Stomach (tissue), 9 donors: ENCODE results near the gene C13orf42. TPM values are rescaled to one million over a fixed set of nuclear protein-coding genes. Genes with fewer than 3 reads are reported as not detected.

ENCODE experiments used
- DNase-seq, 2 donors: peaks; one replicate each; pipeline versions ENCODE4 v3.0.0 to v3.0.0-alpha.2; 2013 to 2019
- H3K27ac ChIP-seq, 5 donors: fragments of 200-600 bp in 4 of 5; sonication (generic) in 4 of 5; one replicate each; pipeline ENCODE4 v1.5.1; 2013 to 2019; ENCODE audit warnings: mild to moderate bottlenecking in 1 of 5, moderate library complexity in 1 of 5
- H3K27me3 ChIP-seq, 3 donors: fragments of 200-600 bp; sonication (generic); one replicate each; pipeline ENCODE4 v1.5.1; 2017 to 2019; ENCODE audit warnings: mixed run types in 1 of 3
- H3K36me3 ChIP-seq, 4 donors: fragments of 200-600 bp; sonication (generic); 1 replicate in 3 of 4; 2 replicates in 1 of 4; pipeline ENCODE4 v1.5.1; 2016 to 2019
- H3K4me1 ChIP-seq, 4 donors: fragments of 200-600 bp; sonication (generic); one replicate each; pipeline ENCODE4 v1.5.1; 2016 to 2019
- H3K4me3 ChIP-seq, 4 donors: fragments of 200-600 bp; sonication (generic) in 3 of 4; one replicate each; pipeline ENCODE4 v1.5.1; 2016 to 2019; ENCODE audit warnings: mild to moderate bottlenecking in 1 of 4
- H3K9me3 ChIP-seq, 4 donors: fragments of 200-600 bp; sonication (generic); one replicate each; pipeline ENCODE4 v1.5.1; 2016 to 2019
- CTCF ChIP-seq, 7 experiments: fragments of 450-650 bp in 4 of 7; fragments of 200-600 bp in 3 of 7; sonication (generic) in 3 of 7; IDR thresholded peaks; one replicate each; pipeline ENCODE4 v1.5.1; 2016 to 2019; ENCODE audit warnings: antibody characterized with exemption in 7 of 7, control low read depth in 2 of 7, mild to moderate bottlenecking in 1 of 7
- EP300 ChIP-seq: sonication (generic); formaldehyde crosslinking; IDR thresholded peaks from one replicate; pipeline ENCODE4 v1.6.1; 2017; ENCODE audit warnings: antibody characterized with exemption
- POLR2A ChIP-seq, 4 donors: fragments of 450-650 bp; IDR thresholded peaks; one replicate each; pipeline ENCODE4 v1.6.1; 2016; ENCODE audit warnings: antibody characterized with exemption in 4 of 4, control low read depth in 2 of 4, mild to moderate bottlenecking in 1 of 4, moderate library complexity in 1 of 4
- POLR2AphosphoS5 ChIP-seq, 3 donors: sonication (generic); formaldehyde crosslinking; IDR thresholded peaks; one replicate each; pipeline ENCODE4 v1.6.1; 2016; ENCODE audit warnings: antibody characterized with exemption in 3 of 3
- WGBS, 5 donors: extraction: QIAGEN DNeasy Blood & Tissue Kit in 3 of 5; methylation state at CpG; one replicate each; pipeline versions ENCODE4 v1.1.5 to v1.1.7; 2013 to 2018; 5-methylcytosine and 5-hydroxymethylcytosine counted together
- intact Hi-C: fragments of 100-400 bp; cut with DNase I; formaldehyde crosslinking; loops from one replicate; pipeline ENCODE4 v1.15.1; 2023; ENCODE audit warnings: low total_unique reads
- polyA plus RNA-seq, 3 donors: library from polyadenylated mRNA; stranded (reverse); fragments of 200-250 nt; gene quantifications; one replicate each; pipeline ENCODE4 v1.2.3, GENCODE V29; 2013
- total RNA-seq, 5 donors: library from RNA; depleted of rRNA; stranded (reverse); fragments of >200 nt; gene quantifications; one replicate each; pipeline versions ENCODE4 v1.1.0 to v1.2.3, GENCODE V29; 2014 to 2016
- donor health status: healthy with polysubstance abuse.
- donor health status: Bipolar disorder and iron deficiency.
- donor health status: healthy.

C13orf42 gene
- total and polyA plus RNA-seq, 8 donors = not detected

GRCh38 chr13:51155776-51156515 lies 44.9 kb upstream of the C13orf42 start:
- H3K4me1 ChIP-seq = no peaks in the 10 kb centered on the region
- no peak overlapping the region for H3K27ac ChIP-seq
- H3K9me3 ChIP-seq = no peaks in the 10 kb centered on the region
- WGBS, 5 donors = 73 to 79% (median 76%) methylated on average over 7 to 8 of the region's 8 CpGs
- no peaks in the 10 kb centered on the region for H3K27me3 ChIP-seq
- H3K4me3 ChIP-seq = no peak overlapping the region
- no peak for TF ChIP-seq POLR2A (IDR thresholded peaks at IDR 0.05)
- no peak for TF ChIP-seq POLR2AphosphoS5 (IDR thresholded peaks at IDR 0.05)
- TF ChIP-seq CTCF (IDR thresholded peaks at IDR 0.05) = no peak
- TF ChIP-seq EP300 = no peak
- no peak for DNase-seq
- intact Hi-C loops = loop anchor here (10.0 kb wide), 1 partner anchor 129 kb away; no protein-coding TSS in a partner anchor
- H3K36me3 ChIP-seq = no peaks in the 10 kb centered on the region

GRCh38 chr13:51155161-51155560 lies 44.1 kb upstream of the C13orf42 start:
- 92 to 100% (median 93%) methylated on average over 1 of the region's 1 CpG for WGBS, 5 donors
- intact Hi-C loops = loop anchor here (10.0 kb wide), 1 partner anchor 130 kb away; no protein-coding TSS in a partner anchor
- Histone ChIP-seq H3K27me3 (no peaks in the 10 kb centered on the region), H3K4me3 (no peak overlapping the region), H3K27ac (no peak overlapping the region), H3K36me3 (no peaks in the 10 kb centered on the region), H3K9me3 (no peaks in the 10 kb centered on the region), H3K4me1 (no peaks in the 10 kb centered on the region)
- no peak for DNase-seq
- no peak for TF ChIP-seq POLR2AphosphoS5 (IDR thresholded peaks at IDR 0.05)
- TF ChIP-seq EP300 = no peak
- no peak for TF ChIP-seq POLR2A (IDR thresholded peaks at IDR 0.05)
- TF ChIP-seq CTCF (IDR thresholded peaks at IDR 0.05) = no peak

GRCh38 chr13:51154029-51154555 lies 43.0 kb upstream of the C13orf42 start:
- no peaks in the 10 kb centered on the region for H3K36me3 ChIP-seq
- H3K27me3 ChIP-seq = no peaks in the 10 kb centered on the region
- no peak for DNase-seq
- no peak overlapping the region for H3K27ac ChIP-seq
- intact Hi-C loops = loop anchor here (10.0 kb wide), 1 partner anchor 131 kb away; no protein-coding TSS in a partner anchor
- WGBS, 5 donors = 56 to 72% (median 70%) methylated on average over 7 of the region's 7 CpGs
- TF ChIP-seq CTCF (IDR thresholded peaks at IDR 0.05) = no peak
- no peak for TF ChIP-seq EP300
- TF ChIP-seq POLR2A (IDR thresholded peaks at IDR 0.05) = no peak
- no peak for TF ChIP-seq POLR2AphosphoS5 (IDR thresholded peaks at IDR 0.05)
- no peak overlapping the region for H3K4me3 ChIP-seq
- H3K4me1 ChIP-seq = no peaks in the 10 kb centered on the region
- no peaks in the 10 kb centered on the region for H3K9me3 ChIP-seq

GRCh38 chr13:51153527-51153926 lies 42.5 kb upstream of the C13orf42 start:
- Histone ChIP-seq H3K4me3 (no peak overlapping the region), H3K4me1 (no peaks in the 10 kb centered on the region), H3K27me3 (peaks cover 0 to 1% (median 0%) of the 10 kb centered on the region in 3 donors), H3K36me3 (no peaks in the 10 kb centered on the region), H3K9me3 (no peaks in the 10 kb centered on the region), H3K27ac (no peak overlapping the region)
- no peak for DNase-seq
- intact Hi-C loops = loop anchor here (10.0 kb wide), 1 partner anchor 131 kb away; no protein-coding TSS in a partner anchor
- TF ChIP-seq CTCF (IDR thresholded peaks at IDR 0.05) (no peak), POLR2AphosphoS5 (IDR thresholded peaks at IDR 0.05) (no peak), EP300 (no peak), POLR2A (IDR thresholded peaks at IDR 0.05) (no peak)
- WGBS, 5 donors = 85 to 92% (median 87%) methylated on average over 8 of the region's 8 CpGs
